GM12891 (cell line): ENCODE results near the gene TLCD3B.

Experiments
- POLR2A ChIP-seq: IDR thresholded peaks from 2 replicates; pipeline ENCODE4 v1.6.1; 2011; ENCODE audit warnings: low read depth, low read length, control low read depth
- POU2F2 ChIP-seq: IDR thresholded peaks from 2 replicates; pipeline ENCODE4 v1.6.1; 2011; ENCODE audit warnings: low read depth, mild to moderate bottlenecking, control low read depth, low read length, moderate library complexity
- SPI1 ChIP-seq: IDR thresholded peaks from 2 replicates; pipeline ENCODE4 v1.6.1; 2011; ENCODE audit warnings: low read depth, low read length, control low read depth
- TAF1 ChIP-seq: IDR thresholded peaks from 2 replicates; pipeline ENCODE4 v1.6.1; 2011; ENCODE audit warnings: low read depth, low read length, control low read depth

DNA sequence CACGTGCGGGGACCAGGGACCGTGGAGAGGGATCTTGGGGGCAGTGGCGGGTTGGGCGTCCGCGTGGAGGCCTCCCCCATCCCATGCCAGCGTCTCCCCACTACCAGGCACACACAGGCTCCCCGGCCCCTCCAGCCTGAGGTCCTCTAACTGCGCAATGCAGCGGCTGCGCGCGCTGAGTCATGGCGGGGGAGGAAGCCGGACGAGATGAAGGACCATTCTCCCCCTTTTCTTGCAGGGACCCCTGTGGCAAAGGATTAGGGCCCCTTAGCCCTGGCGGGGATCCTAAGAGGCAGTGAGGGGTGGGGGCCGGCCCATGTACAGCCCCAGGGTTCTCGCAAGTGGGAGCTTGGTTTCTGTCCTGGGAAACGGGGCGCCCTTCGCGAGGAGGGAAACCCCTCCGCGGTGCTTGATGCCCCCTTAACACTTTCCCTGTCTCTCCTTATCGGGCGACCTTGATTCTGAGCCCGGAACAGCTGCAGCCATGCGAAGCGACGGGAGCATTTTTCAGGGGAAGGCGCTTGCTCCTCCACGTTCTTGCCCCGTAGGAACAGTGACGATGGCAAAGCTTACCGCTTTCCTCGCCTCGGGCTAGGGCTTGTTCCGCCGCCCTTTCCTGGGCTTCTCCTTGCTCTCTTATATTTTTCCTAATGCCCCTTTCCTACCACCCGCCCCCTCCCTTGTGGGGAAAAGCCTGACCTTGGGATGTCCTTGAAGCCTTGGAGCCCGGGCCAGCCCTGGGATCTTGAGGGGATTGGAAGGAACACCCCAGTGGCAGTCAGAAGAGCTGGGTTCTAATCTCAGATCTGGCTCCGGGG, 35.1 kb upstream of the TLCD3B start:
- TF ChIP-seq SPI1 (no peak), POLR2A (no peak), POU2F2 (no peak), TAF1 (no peak)
